Measurements from ENCODE around the gene WASF2. TPM values are rescaled to one million over a fixed set of nuclear protein-coding genes. Genes with fewer than 3 reads are reported as not detected.
A peak's percentile ranks its signal among the peaks of the same experiment; 100 is the strongest.
"Not testable (repeated sequence)": the region's sequence is repeated elsewhere in the genome, so short reads cannot be mapped to it uniquely, and the experiment has no call there.

Gene WASF2
- total and polyA plus RNA-seq, 4 experiments from 2014 or later = 31.6 to 164 (median 122) TPM

- Histone ChIP-seq H3K36me3 (ENCODE audit: insufficient read depth, low read length) (no peaks in the 10 kb centered on the region), H3K4me1 (ENCODE audit: insufficient read depth, low read length) (peaks cover 53% of the 10 kb centered on the region), H3K4me3 (ENCODE audit: low read length in 2 of 2) (no peak overlapping the region), H3K27me3 (ENCODE audit: insufficient read depth, low read length) (no peaks in the 10 kb centered on the region), H3K9me3 (ENCODE audit: control insufficient read depth in 1 of 2, low read length in 2 of 2) (no peaks in the 10 kb centered on the region), H3K27ac (ENCODE audit: low read depth, low read length) (no peak overlapping the region)
- DNase-seq = no peak
- peaks cover 33 to 66% (median 50%) of the 10 kb centered on the region in 4 donors for H3K4me1 Mint-ChIP-seq
- CTCF ChIA-PET (ENCODE audit: partially characterized antibody) = interaction anchor here (0.8 to 0.9 kb wide), 2 partner anchors 125 to 181 kb away, joined by 3 read pairs; no protein-coding TSS in a partner anchor
- peak overlapping the region in 3 of 7 donors; percentile 1 to 58 (median 20) for H3K27ac Mint-ChIP-seq
- H3K9me3 Mint-ChIP-seq = no peaks in the 10 kb centered on the region
- no peaks in the 10 kb centered on the region for H3K27me3 Mint-ChIP-seq
- peak overlapping the region in 4 of 8 donors; percentile 2 to 45 (median 36) for H3K4me3 Mint-ChIP-seq
- POLR2A ChIA-PET (ENCODE audit: partially characterized antibody) = interaction anchor here (1.4 to 1.5 kb wide), 2 partner anchors 8 to 10 kb away, joined by 3 to 6 read pairs; partner anchors contain the start of gene WASF2
- intact Hi-C loops (cut with micrococcal nuclease) = no loop called here
- H3K36me3 Mint-ChIP-seq = peaks cover 4 to 17% of the 10 kb centered on the region in 2 donors
These were observed 7.9 kb downstream of the WASF2 start for GRCh38 chr1:27481994-27482620.

- Mint-ChIP-seq H3K9me3 (no peaks in the 10 kb centered on the region), H3K27ac (peak overlapping the region in 2 of 7 donors; percentile 54 to 67), H3K27me3 (no peaks in the 10 kb centered on the region), H3K4me3 (peak overlapping the region in 2 of 8 donors; percentile 49 to 60), H3K4me1 (peaks cover 49 to 80% (median 62%) of the 10 kb centered on the region in 4 donors), H3K36me3 (peaks cover 4 to 18% of the 10 kb centered on the region in 2 donors)
- no peaks in the 10 kb centered on the region for H3K27me3 ChIP-seq (ENCODE audit: insufficient read depth, low read length)
- POLR2A ChIA-PET (ENCODE audit: partially characterized antibody) = interaction anchor here (0.6 kb wide), 1 partner anchor 44 kb away, joined by 6 read pairs; no protein-coding TSS in a partner anchor
- H3K36me3 ChIP-seq (ENCODE audit: insufficient read depth, low read length) = no peaks in the 10 kb centered on the region
- intact Hi-C loops (cut with micrococcal nuclease) = no loop called here
- CTCF ChIA-PET (ENCODE audit: partially characterized antibody) = no interaction called here
- H3K27ac ChIP-seq (ENCODE audit: low read depth, low read length) = no peak overlapping the region
- peak in 1 of 5 donors; percentile 11 for DNase-seq
- H3K4me1 ChIP-seq (ENCODE audit: insufficient read depth, low read length) = peaks cover 62% of the 10 kb centered on the region
- H3K4me3 ChIP-seq (ENCODE audit: low read length in 2 of 2) = no peak overlapping the region
- no peaks in the 10 kb centered on the region for H3K9me3 ChIP-seq (ENCODE audit: control insufficient read depth in 1 of 2, low read length in 2 of 2)
These were observed 11.9 kb downstream of the WASF2 start for GRCh38 chr1:27478098-27478497.

- H3K27me3 ChIP-seq (ENCODE audit: insufficient read depth, low read length) = no peaks in the 10 kb centered on the region
- Mint-ChIP-seq H3K4me1 (peaks cover 43 to 73% (median 56%) of the 10 kb centered on the region in 4 donors), H3K9me3 (no peaks in the 10 kb centered on the region), H3K27ac (peak overlapping the region in 3 of 7 donors; percentile 6 to 49 (median 29)), H3K36me3 (peaks cover 10 to 19% of the 10 kb centered on the region in 2 donors), H3K4me3 (peak overlapping the region in 4 of 8 donors; percentile 7 to 42 (median 21)), H3K27me3 (no peaks in the 10 kb centered on the region)
- H3K27ac ChIP-seq (ENCODE audit: low read depth, low read length) = no peak overlapping the region
- ChIA-PET CTCF (ENCODE audit: partially characterized antibody) (interaction anchor here (1.4 kb wide), 1 partner anchor 11 kb away, joined by 5 read pairs; no protein-coding TSS in a partner anchor), POLR2A (ENCODE audit: partially characterized antibody) (interaction anchor here (1.0 to 1.7 kb wide), 2 partner anchors 9 to 14 kb away, joined by 3 to 8 read pairs; partner anchors contain the start of gene WASF2)
- no peaks in the 10 kb centered on the region for H3K36me3 ChIP-seq (ENCODE audit: insufficient read depth, low read length)
- no peak overlapping the region for H3K4me3 ChIP-seq (ENCODE audit: low read length in 2 of 2)
- intact Hi-C loops (cut with micrococcal nuclease) = no loop called here
- peaks cover 61% of the 10 kb centered on the region for H3K4me1 ChIP-seq (ENCODE audit: insufficient read depth, low read length)
- no peaks in the 10 kb centered on the region for H3K9me3 ChIP-seq (ENCODE audit: control insufficient read depth in 1 of 2, low read length in 2 of 2)
- no peak for DNase-seq
These were observed 13.7 kb downstream of the WASF2 start for GRCh38 chr1:27476237-27476636.

- Histone ChIP-seq H3K36me3 (ENCODE audit: insufficient read depth, low read length) (no peaks in the 10 kb centered on the region), H3K9me3 (ENCODE audit: control insufficient read depth in 1 of 2, low read length in 2 of 2) (no peaks in the 10 kb centered on the region), H3K27ac (ENCODE audit: low read depth, low read length) (no peak overlapping the region), H3K4me1 (ENCODE audit: insufficient read depth, low read length) (peaks cover 61% of the 10 kb centered on the region), H3K27me3 (ENCODE audit: insufficient read depth, low read length) (no peaks in the 10 kb centered on the region), H3K4me3 (ENCODE audit: low read length in 2 of 2) (no peak overlapping the region)
- H3K9me3 Mint-ChIP-seq = no peaks in the 10 kb centered on the region
- CTCF ChIA-PET (ENCODE audit: partially characterized antibody) = no interaction called here
- H3K36me3 Mint-ChIP-seq = peaks cover 10 to 19% of the 10 kb centered on the region in 2 donors
- intact Hi-C loops (cut with micrococcal nuclease) = no loop called here
- H3K4me3 Mint-ChIP-seq = peak overlapping the region in 3 of 8 donors; percentile 16 to 42 (median 16)
- POLR2A ChIA-PET (ENCODE audit: partially characterized antibody) = interaction anchor here (1.7 kb wide), 1 partner anchor 15 kb away, joined by 8 read pairs; the partner anchor contains the start of gene WASF2
- no peak for DNase-seq
- H3K27ac Mint-ChIP-seq = peak overlapping the region in 3 of 7 donors; percentile 28 to 49 (median 34)
- no peaks in the 10 kb centered on the region for H3K27me3 Mint-ChIP-seq
- peaks cover 45 to 77% (median 57%) of the 10 kb centered on the region in 4 donors for H3K4me1 Mint-ChIP-seq
These were observed 14.2 kb downstream of the WASF2 start for GRCh38 chr1:27475720-27476119.

- H3K27ac Mint-ChIP-seq = peak overlapping the region; percentile 34 to 86 (median 74)
These were observed 16.2 kb downstream of the WASF2 start for GRCh38 chr1:27473755-27474154.

GRCh38 chr1:27472098-27472497 is 17.9 kb downstream of the WASF2 start:
- Mint-ChIP-seq H3K36me3 (peaks cover 13 to 27% of the 10 kb centered on the region in 2 donors), H3K4me3 (peak overlapping the region in 2 of 8 donors; percentile 3 to 24), H3K27ac (peak overlapping the region in 2 of 7 donors; percentile 12 to 84), H3K4me1 (peaks cover 55 to 87% (median 69%) of the 10 kb centered on the region in 4 donors)
- H3K27me3 ChIP-seq (ENCODE audit: insufficient read depth, low read length); H3K27ac ChIP-seq (ENCODE audit: low read depth, low read length); H3K9me3 ChIP-seq (ENCODE audit: control insufficient read depth in 1 of 2, low read length in 2 of 2); H3K9me3 Mint-ChIP-seq; H3K27me3 Mint-ChIP-seq; H3K4me3 ChIP-seq (ENCODE audit: low read length in 2 of 2); DNase-seq; intact Hi-C loops (cut with micrococcal nuclease); H3K36me3 ChIP-seq (ENCODE audit: insufficient read depth, low read length): not testable (repeated sequence)
- ChIA-PET POLR2A (ENCODE audit: partially characterized antibody) (interaction anchor here (1.4 kb wide), 1 partner anchor 41 kb away, joined by 3 read pairs; no protein-coding TSS in a partner anchor), CTCF (ENCODE audit: partially characterized antibody) (interaction anchor here (0.7 kb wide), 2 partner anchors 137 to 475 kb away, joined by 3 read pairs; no protein-coding TSS in a partner anchor)
- H3K4me1 ChIP-seq (ENCODE audit: insufficient read depth, low read length) = peaks cover 70% of the 10 kb centered on the region

More at GRCh38 chr1:27473755-27474154, 16.2 kb downstream of the WASF2 start:
- peak overlapping the region in 7 of 8 donors; percentile 35 to 82 (median 68) for H3K4me3 Mint-ChIP-seq
- ChIA-PET POLR2A (ENCODE audit: partially characterized antibody) (interaction anchor here (1.0 kb wide), 1 partner anchor 9 kb away, joined by 4 read pairs; no protein-coding TSS in a partner anchor), CTCF (ENCODE audit: partially characterized antibody) (no interaction called here)
- no peaks in the 10 kb centered on the region for H3K27me3 Mint-ChIP-seq
- H3K27ac ChIP-seq (ENCODE audit: low read depth, low read length) = no peak overlapping the region
- peaks cover 74% of the 10 kb centered on the region for H3K4me1 ChIP-seq (ENCODE audit: insufficient read depth, low read length)
- no peaks in the 10 kb centered on the region for H3K9me3 ChIP-seq (ENCODE audit: control insufficient read depth in 1 of 2, low read length in 2 of 2)
- no peak for DNase-seq
- no peaks in the 10 kb centered on the region for H3K9me3 Mint-ChIP-seq
- no peaks in the 10 kb centered on the region for H3K27me3 ChIP-seq (ENCODE audit: insufficient read depth, low read length)
- H3K4me3 ChIP-seq (ENCODE audit: low read length in 2 of 2) = no peak overlapping the region
- intact Hi-C loops (cut with micrococcal nuclease) = no loop called here
- H3K36me3 ChIP-seq (ENCODE audit: insufficient read depth, low read length) = no peaks in the 10 kb centered on the region
- H3K4me1 Mint-ChIP-seq = peaks cover 55 to 86% (median 69%) of the 10 kb centered on the region in 4 donors
- H3K36me3 Mint-ChIP-seq = peaks cover 18 to 30% of the 10 kb centered on the region in 2 donors

- H3K36me3 ChIP-seq (ENCODE audit: insufficient read depth, low read length) = peaks cover under 1% of the 10 kb centered on the region
- intact Hi-C loops (cut with micrococcal nuclease) = no loop called here
- Mint-ChIP-seq H3K27me3 (no peaks in the 10 kb centered on the region), H3K36me3 (peaks cover 13 to 21% of the 10 kb centered on the region in 2 donors), H3K9me3 (no peaks in the 10 kb centered on the region), H3K4me1 (peaks cover 50 to 81% (median 63%) of the 10 kb centered on the region in 4 donors), H3K27ac (peak overlapping the region in 4 of 7 donors; percentile 12 to 84 (median 44)), H3K4me3 (peak overlapping the region in 5 of 8 donors; percentile 3 to 40 (median 11))
- no peaks in the 10 kb centered on the region for H3K9me3 ChIP-seq (ENCODE audit: control insufficient read depth in 1 of 2, low read length in 2 of 2)
- peaks cover 64% of the 10 kb centered on the region for H3K4me1 ChIP-seq (ENCODE audit: insufficient read depth, low read length)
- ChIA-PET POLR2A (ENCODE audit: partially characterized antibody) (interaction anchor here (0.6 to 1.4 kb wide), 2 partner anchors 18 to 41 kb away, joined by 3 read pairs; partner anchors contain the start of gene WASF2), CTCF (ENCODE audit: partially characterized antibody) (no interaction called here)
- no peak for DNase-seq
- no peak overlapping the region for H3K4me3 ChIP-seq (ENCODE audit: low read length in 2 of 2)
- H3K27me3 ChIP-seq (ENCODE audit: insufficient read depth, low read length) = no peaks in the 10 kb centered on the region
- no peak overlapping the region for H3K27ac ChIP-seq (ENCODE audit: low read depth, low read length)
These were observed 18.5 kb downstream of the WASF2 start for GRCh38 chr1:27471477-27471876.
